IMR-90 (cell line): Measurements from ENCODE around the gene CNPY2. TPM values are rescaled to one million over a fixed set of nuclear protein-coding genes. Genes with fewer than 3 reads are reported as not detected.

Experiments used
- ATAC-seq: fragments of 200-7000 bp; cut with Tn5 transposase; 2 replicates; pipeline ENCODE4 v1.9.1; 2020; ENCODE audit warnings: low read depth, mild to moderate bottlenecking, moderate library complexity
- BruUV-seq: library from RNA; stranded (reverse); fragments of 400-500 nt; replicated peaks from 2 replicates; lab custom pipeline; 2021; lab: Mats Ljungman, UMichigan
- CTCF ChIA-PET: fragments of 300-600 bp; formaldehyde crosslinking; extraction: SDS; loops from one replicate; lab custom pipeline; 2021; ENCODE audit warnings: antibody characterized with exemption; lab: Yijun Ruan, JAX
- POLR2A ChIA-PET: fragments of 300-600 bp; sonication (Branson Sonifier 250); formaldehyde crosslinking; loops from one replicate; lab custom pipeline; 2022; ENCODE audit warnings: antibody characterized with exemption; ENCODE audit not compliant: unreplicated experiment; lab: Charles Lee
- DNase-seq: peaks from one replicate; pipeline ENCODE4 v3.0.0; 2013
- H2AFZ ChIP-seq: replicated peaks from 2 replicates; pipeline ENCODE3; 2013; ENCODE audit warnings: low read length, mild to moderate bottlenecking; ENCODE audit not compliant: poor library complexity
- H2AK5ac ChIP-seq: 2 replicates; pipeline ENCODE4 v1.6.1; 2013; ENCODE audit warnings: low read depth, low read length, inconsistent platforms
- H2AK9ac ChIP-seq: replicated peaks from 2 replicates; pipeline ENCODE3; 2013; ENCODE audit warnings: mild to moderate bottlenecking, low read depth, low read length, moderate library complexity; ENCODE audit not compliant: poor library complexity
- H2BK120ac ChIP-seq: 2 replicates; pipeline ENCODE4 v1.6.1; 2013; ENCODE audit warnings: low read depth, low read length, inconsistent platforms
- H2BK15ac ChIP-seq: 3 replicates; pipeline ENCODE4 v1.6.1; 2013; ENCODE audit warnings: low read depth, low read length, inconsistent platforms
- H2BK20ac ChIP-seq: 2 replicates; pipeline ENCODE4 v1.6.1; 2013; ENCODE audit warnings: low read depth, mild to moderate bottlenecking, inconsistent platforms, low read length, moderate library complexity
- H2BK5ac ChIP-seq: 2 replicates; pipeline ENCODE4 v1.6.1; 2013; ENCODE audit warnings: mild to moderate bottlenecking, low read depth, low read length, inconsistent platforms; ENCODE audit not compliant: poor library complexity, severe bottlenecking
- H3K14ac ChIP-seq: replicated peaks from 2 replicates; pipeline ENCODE4 v1.6.1; 2013; ENCODE audit warnings: low read depth, low read length, inconsistent platforms
- H3K18ac ChIP-seq: 2 replicates; pipeline ENCODE4 v1.6.1; 2013; ENCODE audit warnings: low read depth, low read length, control low read depth
- H3K23ac ChIP-seq: 2 replicates; pipeline ENCODE4 v1.6.1; 2013; ENCODE audit warnings: low read depth, low read length, inconsistent platforms
- H3K27ac ChIP-seq: 2 replicates; pipeline ENCODE4 v1.5.1; 2013; ENCODE audit warnings: mild to moderate bottlenecking, control low read depth, low read length; ENCODE audit not compliant: insufficient read depth
- H3K27me3 ChIP-seq: 2 replicates; pipeline ENCODE4 v1.6.1; 2013; ENCODE audit warnings: low read length; ENCODE audit not compliant: control insufficient read depth, insufficient read depth
- H3K36me3 ChIP-seq: 2 replicates; pipeline ENCODE4 v1.6.1; 2013; ENCODE audit warnings: low read length, mixed read lengths; ENCODE audit not compliant: control insufficient read depth, insufficient read depth
- H3K4ac ChIP-seq: 2 replicates; pipeline ENCODE4 v1.6.1; 2013; ENCODE audit warnings: low read depth, low read length, inconsistent platforms
- H3K4me1 ChIP-seq: 2 replicates; pipeline ENCODE4 v1.6.1; 2013; ENCODE audit warnings: low read length, mixed read lengths; ENCODE audit not compliant: control insufficient read depth, insufficient read depth
- H3K4me2 ChIP-seq: 2 replicates; pipeline ENCODE4 v1.6.1; 2013; ENCODE audit warnings: low read depth, mild to moderate bottlenecking, control low read depth, low read length, moderate library complexity
- H3K4me3 ChIP-seq: 2 replicates; pipeline ENCODE4 v1.5.1; 2013; ENCODE audit warnings: low read depth, mild to moderate bottlenecking, control low read depth, low read length, moderate library complexity; ENCODE audit not compliant: insufficient read depth
- H3K56ac ChIP-seq: 2 replicates; pipeline ENCODE4 v1.6.1; 2013; ENCODE audit warnings: low read length, inconsistent platforms; ENCODE audit not compliant: insufficient read depth; ENCODE audit errors: extremely low read depth
- H3K79me1 ChIP-seq, 2 experiments: 2 replicates each; pipeline ENCODE4 v1.6.1; 2013; ENCODE audit warnings: low read length in 2 of 2, inconsistent platforms in 1 of 2, low read depth in 1 of 2
- H3K9ac ChIP-seq: 2 replicates; pipeline ENCODE4 v1.6.1; 2013; ENCODE audit warnings: low read depth, low read length, control low read depth
- H3K9me1 ChIP-seq: 2 replicates; pipeline ENCODE4 v1.6.1; 2013; ENCODE audit warnings: low read length, inconsistent platforms; ENCODE audit not compliant: insufficient read depth
- H3K9me3 ChIP-seq: 2 replicates; pipeline ENCODE4 v1.6.1; 2013; ENCODE audit warnings: low read length; ENCODE audit not compliant: control insufficient read depth, insufficient read depth
- H4K20me1 ChIP-seq: 2 replicates; pipeline ENCODE4 v1.6.1; 2013; ENCODE audit warnings: low read length, inconsistent platforms; ENCODE audit not compliant: insufficient read depth
- H4K5ac ChIP-seq: 2 replicates; pipeline ENCODE4 v1.6.1; 2013; ENCODE audit warnings: mild to moderate bottlenecking, low read depth, low read length, control low read depth
- H4K8ac ChIP-seq, 2 experiments: 2 replicates each; pipeline ENCODE4 v1.6.1; 2013; ENCODE audit warnings: low read depth in 2 of 2, low read length in 2 of 2, control low read depth in 1 of 2, inconsistent platforms in 1 of 2
- H4K91ac ChIP-seq: 2 replicates; pipeline ENCODE4 v1.6.1; 2013; ENCODE audit warnings: low read depth, low read length, inconsistent platforms; ENCODE audit not compliant: insufficient read depth
- BHLHE40 ChIP-seq: fragments of 150-350 bp; IDR thresholded peaks from 2 replicates; pipeline ENCODE4 v1.6.1; 2016; ENCODE audit warnings: mild to moderate bottlenecking, low read depth, low read length
- CHD1 ChIP-seq: IDR thresholded peaks from 2 replicates; pipeline ENCODE4 v1.6.1; 2012; ENCODE audit warnings: low read depth, low read length, improper control_type of control experiment
- USF2 ChIP-seq: fragments of 150-350 bp; IDR thresholded peaks from 2 replicates; pipeline ENCODE4 v1.6.1; 2017; ENCODE audit warnings: mild to moderate bottlenecking, antibody characterized with exemption, low read length, low read depth
- WGBS, 2 experiments: methylation state at CpG; one replicate each; pipeline versions ENCODE4 v1.1.5 to v1.1.7; 2013; ENCODE audit warnings: missing lambda C conversion rate in 2 of 2; ENCODE audit not compliant: insufficient read length in 1 of 2; ENCODE audit errors: extremely low coverage in 2 of 2; 5-methylcytosine and 5-hydroxymethylcytosine counted together
- dilution Hi-C: fragments of 300-500 bp; cut with HindIII; formaldehyde crosslinking; loops from one replicate; pipeline ENCODE4 v1.14.3; 2018; ENCODE audit warnings: low sequenced_read_pairs; ENCODE audit not compliant: unreplicated experiment
- in situ Hi-C: fragments of 300-500 bp; cut with MboI; formaldehyde crosslinking; loops from 3 replicates; pipeline ENCODE4 v1.14.3; 2019; ENCODE audit warnings: low sequenced_read_pairs, inconsistent platforms, mixed read lengths
- intact Hi-C: fragments of 100-400 bp; cut with micrococcal nuclease; formaldehyde crosslinking; loops from 2 replicates; pipeline ENCODE4 v1.10.0; 2022
- polyA plus RNA-seq, 3 experiments: library from polyadenylated mRNA; depleted of rRNA; stranded (reverse); fragments of >200 nt; gene quantifications; 2 replicates each; pipeline ENCODE4 v1.2.3, GENCODE V29; 2012; ENCODE audit warnings: low replicate concordance in 1 of 3
- total RNA-seq: library from RNA; depleted of rRNA; stranded (reverse); fragments of >200 nt; gene quantifications from 2 replicates; pipeline ENCODE4 v1.2.3, GENCODE V29; 2012

Gene CNPY2
- total and polyA plus RNA-seq, 2 of the 4 experiments (the other 2 are of a cell fraction): 65.2 to 175 TPM

GRCh38 chr12:56288705-56289387, 26.9 kb downstream of the CNPY2 start:
- no peak overlapping the region for H4K91ac ChIP-seq
- no peak overlapping the region for H3K23ac ChIP-seq
- TF ChIP-seq BHLHE40 (no peak), CHD1 (no peak), USF2 (no peak)
- no peak overlapping the region for H3K18ac ChIP-seq
- ATAC-seq: no peak
- intact Hi-C loops: no loop called here
- H2BK120ac ChIP-seq: no peak overlapping the region
- H4K5ac ChIP-seq: no peak overlapping the region
- H3K9ac ChIP-seq: no peak overlapping the region
- no peak overlapping the region for H3K56ac ChIP-seq
- peaks cover 24% of the 10 kb centered on the region for H3K36me3 ChIP-seq
- H3K9me1 ChIP-seq: 0 out of 2 replicates have a peak, but pooled peaks cover 3% of the 10 kb centered on the region
- no peaks in the 10 kb centered on the region for H3K27me3 ChIP-seq
- H4K20me1 ChIP-seq: peaks cover 27% of the 10 kb centered on the region
- in situ Hi-C loops: no loop called here
- H2BK20ac ChIP-seq: no peak overlapping the region
- H3K14ac ChIP-seq: no peak overlapping the region
- dilution Hi-C loops: no loop called here
- POLR2A ChIA-PET: no interaction called here
- no peak overlapping the region for H2BK5ac ChIP-seq
- no peak overlapping the region for H2AK5ac ChIP-seq
- H2BK15ac ChIP-seq: no peak overlapping the region
- H3K4me3 ChIP-seq: no peak overlapping the region
- H2AK9ac ChIP-seq: no peak overlapping the region
- peaks cover 4% of the 10 kb centered on the region; the same call in 1 of the 2 replicates for H3K4me1 ChIP-seq
- WGBS, 2 experiments: no CpG with 5 or more reads among the region's 3 CpGs
- H3K4ac ChIP-seq: no peak overlapping the region
- no peak overlapping the region for H3K27ac ChIP-seq
- BruUV-seq: no TSS peak
- peaks cover 37 to 75% of the 10 kb centered on the region in 2 experiments for H3K79me1 ChIP-seq
- CTCF ChIA-PET: interaction anchor here (0.6 kb wide), 1 partner anchor 17 kb away, joined by 3 read pairs; no protein-coding TSS in a partner anchor
- no peak for DNase-seq
- H3K9me3 ChIP-seq: no peaks in the 10 kb centered on the region
- H4K8ac ChIP-seq: no peak overlapping the region
- H3K4me2 ChIP-seq: no peak overlapping the region
- no peak overlapping the region for H2AFZ ChIP-seq
